H1 (cell line): Measurements from ENCODE around the gene KREMEN1. TPM values are rescaled to one million over a fixed set of nuclear protein-coding genes. Genes with fewer than 3 reads are reported as not detected.

Source experiments
- CTCF ChIA-PET: fragments of 300-600 bp; sonication (Branson Sonifier 250); formaldehyde crosslinking; loops from one replicate; lab custom pipeline; 2021; ENCODE audit not compliant: partially characterized antibody; lab: Charles Lee
- POLR2A ChIA-PET: fragments of 300-600 bp; sonication (Branson Sonifier 250); formaldehyde crosslinking; loops from one replicate; lab custom pipeline; 2021; ENCODE audit warnings: inconsistent platforms; ENCODE audit not compliant: partially characterized antibody; lab: Charles Lee
- DNase-seq, 2 experiments: peaks; one replicate each; pipeline versions ENCODE4 v3.0.0 to v3.0.0-alpha.2; 2010 to 2022; ENCODE audit warnings: low spot score in 2 of 2, low read depth in 1 of 2, mixed read lengths in 1 of 2
- FAIRE-seq: peaks from 2 replicates; lab custom pipeline; 2011; peaks lifted over from hg19 to GRCh38; lab: Jason Lieb, UNC
- H2AFZ ChIP-seq: 2 replicates; pipeline ENCODE4 v1.8.1; 2012; ENCODE audit warnings: low read length, inconsistent platforms
- H2AK5ac ChIP-seq: 2 replicates; pipeline ENCODE4 v1.6.1; 2013; ENCODE audit warnings: low read depth, low read length
- H2BK120ac ChIP-seq: replicated peaks from 2 replicates; pipeline ENCODE3; 2013; ENCODE audit warnings: low read depth, low read length, inconsistent platforms
- H2BK12ac ChIP-seq: 2 replicates; pipeline ENCODE4 v1.6.1; 2013; ENCODE audit warnings: low read depth, low read length
- H2BK15ac ChIP-seq: 2 replicates; pipeline ENCODE4 v1.6.1; 2013; ENCODE audit warnings: low read length
- H2BK20ac ChIP-seq: 2 replicates; pipeline ENCODE4 v1.6.1; 2013; ENCODE audit warnings: low read length
- H2BK5ac ChIP-seq: 2 replicates; pipeline ENCODE4 v1.6.1; 2013; ENCODE audit warnings: low read depth, low read length
- H3K14ac ChIP-seq: 2 replicates; pipeline ENCODE4 v1.6.1; 2013; ENCODE audit warnings: inconsistent platforms; ENCODE audit not compliant: insufficient read length
- H3K18ac ChIP-seq: 2 replicates; pipeline ENCODE4 v1.6.1; 2013; ENCODE audit warnings: low read length; ENCODE audit errors: extremely low read depth
- H3K23ac ChIP-seq: 2 replicates; pipeline ENCODE4 v1.6.1; 2013; ENCODE audit warnings: inconsistent platforms; ENCODE audit not compliant: insufficient read length
- H3K23me2 ChIP-seq: 2 replicates; pipeline ENCODE4 v1.6.1; 2013; ENCODE audit warnings: low read depth, low read length
- H3K27ac ChIP-seq: 2 replicates; pipeline ENCODE4 v1.6.1; 2011; ENCODE audit warnings: low read depth, low read length, inconsistent platforms
- H3K27me3 ChIP-seq, 4 experiments: replicated peaks in 1 of 4; 1 replicate in 1 of 4; 2 replicates in 3 of 4; pipeline versions ENCODE4 v1.6.1 to v1.8.1; 2011 to 2013; ENCODE audit warnings: low read length in 3 of 4, mild to moderate bottlenecking in 3 of 4, inconsistent platforms in 2 of 4, mixed read lengths in 2 of 4, moderate library complexity in 1 of 4; ENCODE audit not compliant: control insufficient read depth in 3 of 4, insufficient read depth in 3 of 4; ENCODE audit errors: extremely low read depth in 1 of 4
- H3K36me3 ChIP-seq, 4 experiments: 2 replicates each; pipeline versions ENCODE4 v1.6.1 to v1.8.1; 2011 to 2013; ENCODE audit warnings: mild to moderate bottlenecking in 4 of 4, low read length in 3 of 4, moderate library complexity in 2 of 4, control low read depth in 1 of 4, inconsistent platforms in 1 of 4; ENCODE audit not compliant: insufficient read depth in 4 of 4, control insufficient read depth in 2 of 4
- H3K4ac ChIP-seq: replicated peaks from 2 replicates; pipeline ENCODE3; 2013; ENCODE audit warnings: low read length, low read depth, mixed read lengths, inconsistent platforms; ENCODE audit not compliant: insufficient read length
- H3K4me1 ChIP-seq, 4 experiments: replicated peaks in 1 of 4; 1 replicate in 1 of 4; 2 replicates in 3 of 4; pipeline versions ENCODE4 v1.6.1 to v1.8.1; 2011 to 2013; ENCODE audit warnings: low read length in 3 of 4, inconsistent platforms in 2 of 4, mixed read lengths in 1 of 4; ENCODE audit not compliant: insufficient read depth in 4 of 4, control insufficient read depth in 3 of 4
- H3K4me2 ChIP-seq, 2 experiments: 2 replicates each; pipeline versions ENCODE4 v1.6.1 to v1.8.1; 2011 to 2013; ENCODE audit warnings: low read depth in 2 of 2, low read length in 2 of 2, control low read depth in 1 of 2, inconsistent platforms in 1 of 2, mild to moderate bottlenecking in 1 of 2; ENCODE audit not compliant: insufficient read depth in 1 of 2
- H3K4me3 ChIP-seq, 4 experiments: fragments of 200-600, 300-600 bp in 1 of 4; sonication (generic), shearing (Covaris generic), sonication (Bioruptor Twin) in 1 of 4; 2 replicates each; pipeline versions ENCODE4 v1.5.1 to v1.8.1; 2011 to 2016; ENCODE audit warnings: low read length in 4 of 4, low read depth in 3 of 4, control low read depth in 2 of 4, inconsistent platforms in 2 of 4, mild to moderate bottlenecking in 2 of 4, mixed read lengths in 1 of 4, moderate library complexity in 1 of 4; ENCODE audit not compliant: insufficient read depth in 2 of 4; ENCODE audit errors: extremely low read depth in 1 of 4
- H3K56ac ChIP-seq: replicated peaks from 2 replicates; pipeline ENCODE3; 2013; ENCODE audit warnings: low read depth, mild to moderate bottlenecking, mixed read lengths, low read length, inconsistent platforms; ENCODE audit not compliant: insufficient read length
- H3K79me1 ChIP-seq: 2 replicates; pipeline ENCODE4 v1.6.1; 2013; ENCODE audit warnings: low read depth, low read length, control low read depth
- H3K79me2 ChIP-seq, 2 experiments: 2 replicates each; pipeline versions ENCODE4 v1.6.1 to v1.8.1; 2012 to 2013; ENCODE audit warnings: low read length in 2 of 2, mild to moderate bottlenecking in 2 of 2, inconsistent platforms in 1 of 2; ENCODE audit not compliant: insufficient read depth in 2 of 2, control insufficient read depth in 1 of 2
- H3K9ac ChIP-seq, 4 experiments: replicated peaks in 1 of 4; 1 replicate in 1 of 4; 2 replicates in 3 of 4; pipeline versions ENCODE4 v1.6.1 to v1.8.1; 2011 to 2013; ENCODE audit warnings: low read depth in 3 of 4, low read length in 3 of 4, control low read depth in 2 of 4, mild to moderate bottlenecking in 2 of 4, moderate library complexity in 2 of 4, inconsistent platforms in 1 of 4; ENCODE audit errors: extremely low read depth in 1 of 4
- H3K9me3 ChIP-seq, 2 experiments: 2 replicates each; pipeline versions ENCODE4 v1.6.1 to v1.8.1; 2012 to 2013; ENCODE audit warnings: mild to moderate bottlenecking in 2 of 2, moderate library complexity in 2 of 2, control low read depth in 1 of 2, inconsistent platforms in 1 of 2, low read depth in 1 of 2, low read length in 1 of 2, mixed read lengths in 1 of 2; ENCODE audit not compliant: insufficient read depth in 2 of 2
- H4K20me1 ChIP-seq, 2 experiments: replicated peaks in 1 of 2; 2 replicates each; pipeline versions ENCODE3 to v1.8.1; 2011 to 2013; ENCODE audit warnings: inconsistent platforms in 2 of 2, low read length in 2 of 2, mild to moderate bottlenecking in 1 of 2; ENCODE audit not compliant: insufficient read depth in 2 of 2, control insufficient read depth in 1 of 2
- H4K5ac ChIP-seq: 2 replicates; pipeline ENCODE4 v1.6.1; 2013; ENCODE audit warnings: low read length, low read depth, mixed read lengths, inconsistent platforms; ENCODE audit not compliant: insufficient read length
- H4K8ac ChIP-seq: 2 replicates; pipeline ENCODE4 v1.8.0; 2013; ENCODE audit warnings: mild to moderate bottlenecking, moderate library complexity, low read length, inconsistent platforms; ENCODE audit not compliant: insufficient read depth; ENCODE audit errors: extremely low read depth
- H4K91ac ChIP-seq: replicated peaks from 2 replicates; pipeline ENCODE3; 2013; ENCODE audit warnings: low read length, mixed read lengths, inconsistent platforms; ENCODE audit not compliant: insufficient read length
- ATF2 ChIP-seq: IDR thresholded peaks from 2 replicates; pipeline ENCODE4 v1.6.1; 2012; ENCODE audit warnings: low read length, inconsistent platforms
- EGR1 ChIP-seq: IDR thresholded peaks from 2 replicates; pipeline ENCODE4 v1.6.1; 2011; ENCODE audit warnings: low read depth, low read length, borderline replicate concordance
- FOSL1 ChIP-seq: IDR thresholded peaks from 2 replicates; pipeline ENCODE4 v1.6.1; 2011; ENCODE audit warnings: mild to moderate bottlenecking, low read depth, low read length, moderate library complexity; ENCODE audit not compliant: insufficient read depth
- GABPA ChIP-seq: IDR thresholded peaks from 2 replicates; pipeline ENCODE4 v1.6.1; 2011; ENCODE audit warnings: mild to moderate bottlenecking, low read length, moderate library complexity, borderline replicate concordance; ENCODE audit not compliant: insufficient read depth
- JUND ChIP-seq: IDR thresholded peaks from 2 replicates; pipeline ENCODE4 v1.6.1; 2011; ENCODE audit warnings: mild to moderate bottlenecking, improper control_type of control experiment, low read length
- KDM5A ChIP-seq: fragments of 200-600 bp; IDR thresholded peaks from 2 replicates; pipeline ENCODE4 v1.7.1; 2012; ENCODE audit warnings: mild to moderate bottlenecking, low read length, inconsistent platforms, mixed read lengths
- POU5F1 ChIP-seq: IDR thresholded peaks from 2 replicates; pipeline ENCODE4 v1.6.1; 2011; ENCODE audit warnings: low read depth, mild to moderate bottlenecking, low read length, moderate library complexity
- RBBP5 ChIP-seq: IDR thresholded peaks from 2 replicates; pipeline ENCODE4 v1.7.1; 2012; ENCODE audit warnings: low read depth, mild to moderate bottlenecking, inconsistent platforms, low read length, moderate library complexity, borderline replicate concordance
- RNF2 ChIP-seq: fragments of 200-900, 300-1000 bp; sonication (generic); IDR thresholded peaks from 2 replicates; pipeline ENCODE4 v1.7.1; 2016; ENCODE audit warnings: borderline replicate concordance, low read depth, mild to moderate bottlenecking, antibody characterized with exemption, low read length; ENCODE audit not compliant: poor library complexity, severe bottlenecking; ENCODE audit errors: missing control alignments
- TAF7 ChIP-seq: optimal IDR thresholded peaks from 2 replicates; pipeline ENCODE3; 2011; ENCODE audit warnings: low read depth, mild to moderate bottlenecking, inconsistent platforms, low read length, moderate library complexity, borderline replicate concordance
- WGBS, 2 experiments: shearing (Covaris generic) in 1 of 2; methylation state at CpG; one replicate each; pipeline versions ENCODE4 v1.1.6 to v1.1.7; 2013 to 2015; ENCODE audit warnings: low lambda C conversion rate in 2 of 2, mixed read lengths in 2 of 2, inconsistent platforms in 1 of 2, low coverage in 1 of 2, missing lambda C conversion rate in 1 of 2; ENCODE audit not compliant: insufficient replicate concordance in 2 of 2, insufficient coverage in 1 of 2, insufficient read length in 1 of 2; ENCODE audit errors: extremely low coverage in 1 of 2, missing lambda C conversion rate in 1 of 2; 5-methylcytosine and 5-hydroxymethylcytosine counted together
- polyA plus RNA-seq, 7 experiments: library from polyadenylated mRNA; depleted of rRNA in 3 of 7; stranded (reverse) in 5 of 7; unstranded in 2 of 7; fragments of >200 nt in 5 of 7; fragments of 200-250 nt in 2 of 7; gene quantifications; 1 replicate in 5 of 7; 2 replicates in 1 of 7; 4 replicates in 1 of 7; pipeline versions ENCODE4 v1.2.1 to v1.2.3, GENCODE V29; 2011 to 2013; ENCODE audit warnings: missing spikeins in 2 of 7, mixed read lengths in 2 of 7
- total RNA-seq: library from RNA; stranded (reverse); fragmentation: NEBNext Ultra II Directional; extraction: Animal tissue kit (Norgen Biotek cat#: 25700); gene quantifications from 2 replicates; pipeline ENCODE4 v1.2.1, GENCODE V29; 2021

The KREMEN1 gene
- total and polyA plus RNA-seq, 2 of the 8 experiments (the other 6 are each of a cell fraction or from before 2014, with no cell fraction given), result 2.1 to 3.2 TPM

GRCh38 chr22:29065468-29066190 lies 7.2 kb upstream of the KREMEN1 start:
- no peaks in the 10 kb centered on the region for H3K23me2 ChIP-seq
- no peak overlapping the region for H3K27ac ChIP-seq
- H3K4me2 ChIP-seq, result no peak overlapping the region
- no peaks in the 10 kb centered on the region for H3K9me3 ChIP-seq
- H2AFZ ChIP-seq, result no peak overlapping the region
- H3K9ac ChIP-seq, result no peak overlapping the region
- no peaks in the 10 kb centered on the region for H3K79me2 ChIP-seq
- no peak overlapping the region for H4K91ac ChIP-seq
- no peak overlapping the region for H2BK120ac ChIP-seq
- H3K4ac ChIP-seq, result no peak overlapping the region
- H4K20me1 ChIP-seq, result no peaks in the 10 kb centered on the region
- H3K23ac ChIP-seq, result no peak overlapping the region
- H3K27me3 ChIP-seq, result peaks cover 2 to 9% (median 8%) of the 10 kb centered on the region in 4 experiments; a peak in 6 of 7 replicates
- peaks cover 0 to 4% (median 1%) of the 10 kb centered on the region in 4 experiments; a peak in 3 of 7 replicates for H3K4me1 ChIP-seq
- no peak overlapping the region for H2BK20ac ChIP-seq
- no peak overlapping the region for H4K8ac ChIP-seq
- H2BK15ac ChIP-seq, result no peak overlapping the region
- CTCF ChIA-PET, result interaction anchor here (0.8 to 1.7 kb wide), 7 partner anchors 10 to 181 kb away, joined by 3 to 6 read pairs (median 3); no protein-coding TSS in a partner anchor
- WGBS, 2 experiments, result 73% methylated on average over 7 of the region's 7 CpGs; no CpG with 5 or more reads in 1 of the 2 experiments
- H3K18ac ChIP-seq, result no peak overlapping the region
- FAIRE-seq (no peak), DNase-seq (no peak)
- no peak overlapping the region for H2BK5ac ChIP-seq
- no peak overlapping the region for H3K4me3 ChIP-seq
- H4K5ac ChIP-seq, result no peak overlapping the region
- no peak overlapping the region for H2BK12ac ChIP-seq
- no peak overlapping the region for H3K56ac ChIP-seq
- no peak overlapping the region for H3K14ac ChIP-seq
- H3K36me3 ChIP-seq, result no peaks in the 10 kb centered on the region
- H2AK5ac ChIP-seq, result no peak overlapping the region
- POLR2A ChIA-PET, result interaction anchor here (2.1 kb wide), 1 partner anchor 10 kb away, joined by 7 read pairs; no protein-coding TSS in a partner anchor
- H3K79me1 ChIP-seq, result no peaks in the 10 kb centered on the region
- TF ChIP-seq RNF2 (no peak), POU5F1 (no peak), GABPA (no peak), KDM5A (no peak), JUND (no peak), RBBP5 (no peak), ATF2 (no peak), EGR1 (no peak), TAF7 (no peak), FOSL1 (no peak)
